ENCODE results near the gene INTU.

The INTU gene

GRCh38 chr4:127598656-127599055 is 34.1 kb upstream of the INTU start:
- Histone ChIP-seq H3K9ac (ENCODE audit: low read length) (no peak overlapping the region), H3K27me3 (ENCODE audit: low read length) (no peaks in the 10 kb centered on the region), H2AFZ (ENCODE audit: low read depth, low read length, severe bottlenecking) (no peak overlapping the region), H3F3A (ENCODE audit: insufficient read depth) (no peaks in the 10 kb centered on the region), H3K4me3 (ENCODE audit: insufficient read depth, low read length, poor library complexity, severe bottlenecking) (no peak overlapping the region), H4K20me1 (ENCODE audit: low read depth, low read length) (no peaks in the 10 kb centered on the region), H3K27ac (ENCODE audit: low read depth, low read length) (no peak overlapping the region), H3K36me3 (ENCODE audit: low read length) (no peaks in the 10 kb centered on the region), H3K79me2 (ENCODE audit: insufficient read depth, low read length) (no peaks in the 10 kb centered on the region), H3K4me2 (ENCODE audit: low read depth, low read length, poor library complexity, severe bottlenecking) (no peak overlapping the region), H3K9me3 (ENCODE audit: insufficient read depth, low read length) (no peaks in the 10 kb centered on the region), H3K9me2 (replicated peaks; ENCODE audit: insufficient read depth, low read length) (no peaks in the 10 kb centered on the region)
- TF ChIP-seq CTCF (IDR thresholded peaks at IDR 0.05; ENCODE audit: insufficient read depth, low read length, poor library complexity, severe bottlenecking) (no peak), EZH2phosphoT487 (conservative IDR thresholded peaks at IDR 0.05; ENCODE audit: low read length) (no peak)

GRCh38 chr4:127601029-127601428 is 31.7 kb upstream of the INTU start:
- H3K27ac ChIP-seq (ENCODE audit: low read depth, low read length): no peak overlapping the region
- no peaks in the 10 kb centered on the region for H3K36me3 ChIP-seq (ENCODE audit: low read length)
- no peaks in the 10 kb centered on the region for H3K9me3 ChIP-seq (ENCODE audit: insufficient read depth, low read length)
- H3K4me3 ChIP-seq (ENCODE audit: insufficient read depth, low read length, poor library complexity, severe bottlenecking): no peak overlapping the region
- no peaks in the 10 kb centered on the region for H3F3A ChIP-seq (ENCODE audit: insufficient read depth)
- no peaks in the 10 kb centered on the region for H3K79me2 ChIP-seq (ENCODE audit: insufficient read depth, low read length)
- no peak overlapping the region for H3K4me2 ChIP-seq (ENCODE audit: low read depth, low read length, poor library complexity, severe bottlenecking)
- no peaks in the 10 kb centered on the region for H3K9me2 ChIP-seq (replicated peaks; ENCODE audit: insufficient read depth, low read length)
- no peak overlapping the region for H3K9ac ChIP-seq (ENCODE audit: low read length)
- H3K27me3 ChIP-seq (ENCODE audit: low read length): no peaks in the 10 kb centered on the region
- H2AFZ ChIP-seq (ENCODE audit: low read depth, low read length, severe bottlenecking): no peak overlapping the region
- H4K20me1 ChIP-seq (ENCODE audit: low read depth, low read length): no peaks in the 10 kb centered on the region
- TF ChIP-seq EZH2phosphoT487 (conservative IDR thresholded peaks at IDR 0.05; ENCODE audit: low read length): no peak
- TF ChIP-seq CTCF (IDR thresholded peaks at IDR 0.05; ENCODE audit: insufficient read depth, low read length, poor library complexity, severe bottlenecking): no peak

- Histone ChIP-seq H2AFZ (ENCODE audit: low read depth, low read length, severe bottlenecking) (no peak overlapping the region), H3K9ac (ENCODE audit: low read length) (no peak overlapping the region), H3F3A (ENCODE audit: insufficient read depth) (no peaks in the 10 kb centered on the region), H3K4me2 (ENCODE audit: low read depth, low read length, poor library complexity, severe bottlenecking) (no peak overlapping the region), H3K9me3 (ENCODE audit: insufficient read depth, low read length) (no peaks in the 10 kb centered on the region), H3K36me3 (ENCODE audit: low read length) (no peaks in the 10 kb centered on the region), H3K27ac (ENCODE audit: low read depth, low read length) (no peak overlapping the region), H3K4me3 (ENCODE audit: insufficient read depth, low read length, poor library complexity, severe bottlenecking) (no peak overlapping the region), H3K9me2 (replicated peaks; ENCODE audit: insufficient read depth, low read length) (no peaks in the 10 kb centered on the region), H3K27me3 (ENCODE audit: low read length) (no peaks in the 10 kb centered on the region), H3K79me2 (ENCODE audit: insufficient read depth, low read length) (no peaks in the 10 kb centered on the region), H4K20me1 (ENCODE audit: low read depth, low read length) (no peaks in the 10 kb centered on the region)
- TF ChIP-seq CTCF (IDR thresholded peaks at IDR 0.05; ENCODE audit: insufficient read depth, low read length, poor library complexity, severe bottlenecking) (no peak), EZH2phosphoT487 (conservative IDR thresholded peaks at IDR 0.05; ENCODE audit: low read length) (no peak)
Measured at GRCh38 chr4:127604949-127605709, 27.6 kb upstream of the INTU start.

Measured in SU-DHL-6 (cell line).